CD4-positive, alpha-beta T cell (primary cell): Measurements from ENCODE around the gene PIP5KL1. TPM values are rescaled to one million over a fixed set of nuclear protein-coding genes. Genes with fewer than 3 reads are reported as not detected.
"Not testable (repeated sequence)": the region's sequence is repeated elsewhere in the genome, so short reads cannot be mapped to it uniquely, and the experiment has no call there.

Source experiments
- ATAC-seq: fragments of 200-7000 bp; cut with Tn5 transposase; one replicate; pipeline ENCODE4 v1.10.0; 2022; ENCODE audit warnings: mild to moderate bottlenecking; ENCODE audit not compliant: poor library complexity
- CTCF ChIA-PET: fragments of 350-600 bp; sonication (Branson Sonifier 250); formaldehyde crosslinking; loops from one replicate; lab custom pipeline; 2021; ENCODE audit warnings: antibody characterized with exemption, inconsistent platforms; lab: Charles Lee
- POLR2A ChIA-PET: fragments of 350-600 bp; sonication (Branson Sonifier 250); formaldehyde crosslinking; loops from one replicate; lab custom pipeline; 2021; ENCODE audit warnings: antibody characterized with exemption, inconsistent platforms; lab: Charles Lee
- DNase-seq, 14 experiments: peaks; one replicate each; pipeline ENCODE4 v3.0.0-alpha.2; 2013 to 2020; ENCODE audit warnings: mixed read lengths in 2 of 14
- H3K27ac ChIP-seq, 2 donors: one replicate each; pipeline versions ENCODE4 v1.5.1 to v1.7.0; 2013; ENCODE audit warnings: low read length in 2 of 2, low read depth in 1 of 2, mild to moderate bottlenecking in 1 of 2
- H3K27me3 ChIP-seq, 2 experiments: 1 replicate in 1 of 2; 2 replicates in 1 of 2; pipeline versions ENCODE4 v1.6.1 to v1.7.0; 2013; ENCODE audit warnings: low read length in 2 of 2, control low read depth in 1 of 2, mild to moderate bottlenecking in 1 of 2, moderate library complexity in 1 of 2; ENCODE audit not compliant: insufficient read depth in 2 of 2, control insufficient read depth in 1 of 2
- H3K36me3 ChIP-seq: one replicate; pipeline ENCODE4 v1.6.1; 2013; ENCODE audit warnings: low read length, control low read depth; ENCODE audit not compliant: insufficient read depth
- H3K4me1 ChIP-seq: one replicate; pipeline ENCODE4 v1.6.1; 2013; ENCODE audit warnings: low read length, control low read depth; ENCODE audit not compliant: insufficient read depth
- H3K4me3 ChIP-seq: one replicate; pipeline ENCODE4 v1.5.1; 2013; ENCODE audit warnings: mild to moderate bottlenecking, low read length, moderate library complexity
- H3K9me3 ChIP-seq, 2 experiments: 1 replicate in 1 of 2; 2 replicates in 1 of 2; pipeline versions ENCODE4 v1.6.1 to v1.7.0; 2013; ENCODE audit warnings: low read length in 2 of 2, mild to moderate bottlenecking in 2 of 2, control low read depth in 1 of 2, moderate library complexity in 1 of 2; ENCODE audit not compliant: control insufficient read depth in 1 of 2, insufficient read depth in 1 of 2
- H3K27ac Mint-ChIP-seq: one replicate; pipeline ENCODE4 v1.8.0; 2020; ENCODE audit warnings: mixed read lengths
- H3K27me3 Mint-ChIP-seq: one replicate; pipeline ENCODE4 v1.8.0; 2021; ENCODE audit warnings: mixed read lengths
- H3K36me3 Mint-ChIP-seq: one replicate; pipeline ENCODE4 v1.8.0; 2021; ENCODE audit warnings: low read depth, mixed read lengths
- H3K4me1 Mint-ChIP-seq: one replicate; pipeline ENCODE4 v1.8.0; 2021; ENCODE audit warnings: low read depth, mixed read lengths
- H3K4me3 Mint-ChIP-seq: one replicate; pipeline ENCODE4 v1.8.0; 2020; ENCODE audit warnings: mild to moderate bottlenecking, mixed read lengths
- H3K9me3 Mint-ChIP-seq: one replicate; pipeline ENCODE4 v1.8.0; 2020; ENCODE audit warnings: mixed read lengths
- CTCF ChIP-seq: fragments of 200-600 bp; IDR thresholded peaks from one replicate; pipeline ENCODE4 v1.8.0; 2022; ENCODE audit warnings: antibody characterized with exemption, mild to moderate bottlenecking
- intact Hi-C, 2 experiments: fragments of 100-400 bp; cut with DNase I in 1 of 2; cut with micrococcal nuclease in 1 of 2; formaldehyde crosslinking; loops; one replicate each; pipeline versions ENCODE4 v1.15.1 to v1.9.0; 2023 to 2025; cut with DNase I, micrococcal nuclease
- total RNA-seq, 174 experiments: library from RNA in 2 of 174; stranded (reverse) in 2 of 174; gene quantifications; one replicate each; pipeline ENCODE4 v1.2.3 and lab custom pipeline; 2021 to 2026

The PIP5KL1 gene
- total RNA-seq, 2 experiments from 2014 or later, result 2.9 to 3.3 TPM

- TF ChIP-seq CTCF, result no peak
- CTCF ChIA-PET, result interaction anchor here (0.7 kb wide), 1 partner anchor 26 kb away, joined by 3 read pairs; no protein-coding TSS in a partner anchor
- DNase-seq, result no peak
- no peaks in the 10 kb centered on the region for H3K9me3 Mint-ChIP-seq
- no peak overlapping the region for H3K4me3 Mint-ChIP-seq
- intact Hi-C loops, result loop anchor here in 1 of 2 experiments (5.0 kb wide), 1 partner anchor 33 kb away; the partner anchor contains the start of gene ST6GALNAC4
- no peak for ATAC-seq
- POLR2A ChIA-PET, result interaction anchor here (1.0 to 1.8 kb wide), 4 partner anchors 13 to 32 kb away, joined by 3 to 6 read pairs (median 4); partner anchors contain the start of gene ST6GALNAC4
- peaks cover 60% of the 10 kb centered on the region for H3K36me3 Mint-ChIP-seq
- H3K27me3 Mint-ChIP-seq, result no peaks in the 10 kb centered on the region
- no peaks in the 10 kb centered on the region for H3K9me3 ChIP-seq
- H3K36me3 ChIP-seq, result peaks cover 43% of the 10 kb centered on the region
- no peak overlapping the region for H3K4me3 ChIP-seq
- H3K27ac Mint-ChIP-seq, result peak overlapping the region; percentile 44
- H3K4me1 Mint-ChIP-seq, result peaks cover 5% of the 10 kb centered on the region
- no peak overlapping the region for H3K27ac ChIP-seq
- peaks cover 6% of the 10 kb centered on the region for H3K4me1 ChIP-seq
- H3K27me3 ChIP-seq, result no peaks in the 10 kb centered on the region
These were observed 46.1 kb downstream of the PIP5KL1 start for GRCh38 chr9:127884427-127884911.

- Histone ChIP-seq H3K9me3 (no peaks in the 10 kb centered on the region), H3K4me1 (peaks cover 6% of the 10 kb centered on the region), H3K27ac (no peak overlapping the region), H3K27me3 (no peaks in the 10 kb centered on the region), H3K4me3 (no peak overlapping the region), H3K36me3 (peaks cover 43% of the 10 kb centered on the region)
- intact Hi-C loops, result loop anchor here in 1 of 2 experiments (5.0 kb wide), 1 partner anchor 33 kb away; the partner anchor contains the start of gene ST6GALNAC4
- POLR2A ChIA-PET, result interaction anchor here (1.4 kb wide), 1 partner anchor 22 kb away, joined by 3 read pairs; no protein-coding TSS in a partner anchor
- H3K4me3 Mint-ChIP-seq, result no peak overlapping the region
- ATAC-seq (no peak), DNase-seq (no peak)
- peak overlapping the region; percentile 44 for H3K27ac Mint-ChIP-seq
- peaks cover 59% of the 10 kb centered on the region for H3K36me3 Mint-ChIP-seq
- TF ChIP-seq CTCF, result no peak
- no peaks in the 10 kb centered on the region for H3K9me3 Mint-ChIP-seq
- H3K4me1 Mint-ChIP-seq, result peaks cover 5% of the 10 kb centered on the region
- H3K27me3 Mint-ChIP-seq, result no peaks in the 10 kb centered on the region
- CTCF ChIA-PET, result no interaction called here
These were observed 46.6 kb downstream of the PIP5KL1 start for GRCh38 chr9:127883959-127884358.

GRCh38 chr9:127881715-127882114, 48.9 kb downstream of the PIP5KL1 start:
- Histone ChIP-seq H3K36me3 (peaks cover 29% of the 10 kb centered on the region), H3K4me1 (peaks cover 15% of the 10 kb centered on the region)
- H3K4me3 ChIP-seq, DNase-seq, H3K4me1 Mint-ChIP-seq, H3K27ac ChIP-seq, H3K27ac Mint-ChIP-seq, H3K27me3 ChIP-seq, H3K4me3 Mint-ChIP-seq, H3K9me3 Mint-ChIP-seq, ATAC-seq, H3K9me3 ChIP-seq, H3K27me3 Mint-ChIP-seq: not testable (repeated sequence)
- intact Hi-C loops, result loop anchor here in 1 of 2 experiments (5.0 kb wide), 1 partner anchor 36 kb away; the partner anchor contains the start of gene ST6GALNAC4
- peaks cover 48% of the 10 kb centered on the region for H3K36me3 Mint-ChIP-seq
- ChIA-PET POLR2A (interaction anchor here (0.6 to 1.5 kb wide), 6 partner anchors 8 to 96 kb away, joined by 3 to 5 read pairs (median 4); partner anchors contain the start of genes CDK9 and ST6GALNAC6), CTCF (interaction anchor here (1.4 to 2.3 kb wide), 3 partner anchors 12 to 147 kb away, joined by 4 to 11 read pairs (median 9); partner anchors contain the start of gene TOR2A)
